Natural killer cell (primary cell): ENCODE results near the gene ZFYVE9. TPM values are rescaled to one million over a fixed set of nuclear protein-coding genes. Genes with fewer than 3 reads are reported as not detected.

Experiments used
- ATAC-seq, 3 donors: fragments of 150-1000 bp in 2 of 3; fragments of 200-7000 bp in 1 of 3; cut with Tn5 transposase; 1 replicate in 1 of 3; 2 replicates in 2 of 3; pipeline ENCODE4 v1.10.0; 2021; ENCODE audit warnings: mild to moderate bottlenecking in 2 of 3, moderate library complexity in 2 of 3
- DNase-seq, 2 donors: peaks; one replicate each; pipeline versions ENCODE4 v3.0.0 to v3.0.0-alpha.2; 2013 to 2021; ENCODE audit warnings: mixed read lengths in 1 of 2
- H3K27ac ChIP-seq: one replicate; pipeline ENCODE4 v1.5.1; 2013; ENCODE audit warnings: mild to moderate bottlenecking, low read length
- H3K27me3 ChIP-seq: one replicate; pipeline ENCODE4 v1.6.1; 2013; ENCODE audit warnings: low read length; ENCODE audit not compliant: control insufficient read depth, insufficient read depth
- H3K36me3 ChIP-seq: one replicate; pipeline ENCODE4 v1.6.1; 2013; ENCODE audit warnings: low read length; ENCODE audit not compliant: control insufficient read depth, insufficient read depth
- H3K4me1 ChIP-seq: one replicate; pipeline ENCODE4 v1.6.1; 2013; ENCODE audit warnings: low read length; ENCODE audit not compliant: control insufficient read depth, insufficient read depth
- H3K4me3 ChIP-seq: one replicate; pipeline ENCODE4 v1.5.1; 2013; ENCODE audit warnings: low read length
- H3K9me3 ChIP-seq: one replicate; pipeline ENCODE4 v1.6.1; 2013; ENCODE audit warnings: low read length; ENCODE audit not compliant: control insufficient read depth, insufficient read depth
- H3K27ac Mint-ChIP-seq, 2 donors: one replicate each; pipeline ENCODE4 v1.8.0; 2022; ENCODE audit warnings: mild to moderate bottlenecking in 2 of 2, mixed read lengths in 2 of 2, moderate library complexity in 1 of 2
- H3K27me3 Mint-ChIP-seq, 2 donors: one replicate each; pipeline ENCODE4 v1.8.0; 2022; ENCODE audit warnings: low read depth in 2 of 2, mixed read lengths in 2 of 2
- H3K36me3 Mint-ChIP-seq: one replicate; pipeline ENCODE4 v1.8.0; 2022; ENCODE audit warnings: mixed read lengths
- H3K4me1 Mint-ChIP-seq, 2 donors: one replicate each; pipeline ENCODE4 v1.8.0; 2022; ENCODE audit warnings: mixed read lengths in 2 of 2
- H3K4me3 Mint-ChIP-seq: one replicate; pipeline ENCODE4 v1.8.0; 2022; ENCODE audit warnings: mild to moderate bottlenecking, moderate library complexity, mixed read lengths
- H3K9me3 Mint-ChIP-seq, 2 donors: one replicate each; pipeline ENCODE4 v1.8.0; 2022; ENCODE audit warnings: mixed read lengths in 2 of 2
- CTCF ChIP-seq: fragments of 200-600 bp; IDR thresholded peaks from one replicate; pipeline ENCODE4 v1.8.0; 2022; ENCODE audit warnings: antibody characterized with exemption
- WGBS: methylation state at CpG from one replicate; pipeline ENCODE4 v1.1.7; 2013; ENCODE audit warnings: missing lambda C conversion rate; ENCODE audit not compliant: insufficient coverage; 5-methylcytosine and 5-hydroxymethylcytosine counted together
- intact Hi-C: fragments of 100-400 bp; cut with micrococcal nuclease; formaldehyde crosslinking; loops from one replicate; pipeline ENCODE4 v1.14.2; 2022
- total RNA-seq, 4 donors: library from RNA; stranded (reverse); fragments of 120-200 nt in 1 of 4; gene quantifications; one replicate each; pipeline versions ENCODE4 v1.2.3 to v1.2.4, GENCODE V29; 2013 to 2022

Gene ZFYVE9
- total RNA-seq, 3 donors from 2014 or later (not counting 1 experiment from before 2014, with no cell fraction given): 1.1 to 2.3 (median 1.8) TPM

- no CpG with 5 or more reads among the region's 1 CpG for WGBS
- Histone ChIP-seq H3K9me3 (no peaks in the 10 kb centered on the region), H3K4me3 (no peak overlapping the region), H3K4me1 (no peaks in the 10 kb centered on the region), H3K27me3 (no peaks in the 10 kb centered on the region), H3K36me3 (no peaks in the 10 kb centered on the region), H3K27ac (no peak overlapping the region)
- Mint-ChIP-seq H3K4me1 (peaks cover 7 to 8% of the 10 kb centered on the region in 2 donors), H3K9me3 (no peaks in the 10 kb centered on the region), H3K36me3 (no peaks in the 10 kb centered on the region), H3K27me3 (no peaks in the 10 kb centered on the region), H3K27ac (no peak overlapping the region), H3K4me3 (no peak overlapping the region)
- no peak for TF ChIP-seq CTCF
- intact Hi-C loops: no loop called here
- DNase-seq (no peak), ATAC-seq (peak in 2 of 3 donors; percentile 41 to 50)
Observed at GRCh38 chr1:52102336-52103013, 39.4 kb upstream of the ZFYVE9 start.

- intact Hi-C loops: no loop called here
- DNase-seq (no peak), ATAC-seq (no peak)
- no peaks in the 10 kb centered on the region for H3K9me3 Mint-ChIP-seq
- H3K36me3 ChIP-seq: no peaks in the 10 kb centered on the region
- H3K27ac ChIP-seq: no peak overlapping the region
- no peak for TF ChIP-seq CTCF
- H3K27me3 Mint-ChIP-seq: peaks cover 0 to 3% of the 10 kb centered on the region in 2 donors
- no peaks in the 10 kb centered on the region for H3K9me3 ChIP-seq
- H3K36me3 Mint-ChIP-seq: no peaks in the 10 kb centered on the region
- H3K4me1 Mint-ChIP-seq: no peaks in the 10 kb centered on the region
- no peaks in the 10 kb centered on the region for H3K27me3 ChIP-seq
- H3K4me3 Mint-ChIP-seq: no peak overlapping the region
- no peak overlapping the region for H3K27ac Mint-ChIP-seq
- H3K4me1 ChIP-seq: no peaks in the 10 kb centered on the region
- no peak overlapping the region for H3K4me3 ChIP-seq
Observed at GRCh38 chr1:52111492-52111891, 30.4 kb upstream of the ZFYVE9 start.

GRCh38 chr1:52112489-52112888 lies 29.4 kb upstream of the ZFYVE9 start:
- Mint-ChIP-seq H3K9me3 (no peaks in the 10 kb centered on the region), H3K27me3 (peaks cover 0 to 3% of the 10 kb centered on the region in 2 donors), H3K27ac (no peak overlapping the region), H3K4me3 (no peak overlapping the region), H3K36me3 (no peaks in the 10 kb centered on the region), H3K4me1 (no peaks in the 10 kb centered on the region)
- no peak for TF ChIP-seq CTCF
- ATAC-seq (no peak), DNase-seq (no peak)
- no peak overlapping the region for H3K4me3 ChIP-seq
- no peaks in the 10 kb centered on the region for H3K27me3 ChIP-seq
- 87% methylated on average over 3 of the region's 3 CpGs for WGBS
- no peaks in the 10 kb centered on the region for H3K4me1 ChIP-seq
- intact Hi-C loops: no loop called here
- no peaks in the 10 kb centered on the region for H3K9me3 ChIP-seq
- H3K36me3 ChIP-seq: no peaks in the 10 kb centered on the region
- no peak overlapping the region for H3K27ac ChIP-seq
